Measurements from ENCODE around the gene RALGPS2.

Gene RALGPS2

GRCh38 chr1:178727014-178727895 is 2.2 kb downstream of the RALGPS2 start:
- no peak for TF ChIP-seq CTCF (IDR thresholded peaks at IDR 0.05; ENCODE audit: control insufficient read depth, extremely low read depth, insufficient read depth)
- peak; percentile 19 for DNase-seq (ENCODE audit: low read depth)

GRCh38 chr1:178733972-178734371 is 8.9 kb downstream of the RALGPS2 start:
- no peak for DNase-seq (ENCODE audit: low read depth)
- no peak for TF ChIP-seq CTCF (IDR thresholded peaks at IDR 0.05; ENCODE audit: control insufficient read depth, extremely low read depth, insufficient read depth)

More at GRCh38 chr1:178727014-178727895, 2.2 kb downstream of the RALGPS2 start:
- peak overlapping the region; percentile 83; the same call in 1 of the 2 replicates for H3K4me3 ChIP-seq (ENCODE audit: low read depth, low read length)

GRCh38 chr1:178738780-178739179 is 13.7 kb downstream of the RALGPS2 start:
- no peak overlapping the region for H3K4me3 ChIP-seq (ENCODE audit: low read depth, low read length)
- TF ChIP-seq CTCF (IDR thresholded peaks at IDR 0.05; ENCODE audit: control insufficient read depth, extremely low read depth, insufficient read depth), result no peak
- DNase-seq (ENCODE audit: low read depth), result no peak

More at GRCh38 chr1:178733972-178734371, 8.9 kb downstream of the RALGPS2 start:
- H3K4me3 ChIP-seq (ENCODE audit: low read depth, low read length), result no peak overlapping the region

- H3K4me3 ChIP-seq (ENCODE audit: low read depth, low read length), result no peak overlapping the region
- TF ChIP-seq CTCF (IDR thresholded peaks at IDR 0.05; ENCODE audit: control insufficient read depth, extremely low read depth, insufficient read depth), result no peak
- peak; percentile 18 for DNase-seq (ENCODE audit: low read depth)
Measured at GRCh38 chr1:178739285-178740045, 14.4 kb downstream of the RALGPS2 start.

- TF ChIP-seq CTCF (IDR thresholded peaks at IDR 0.05; ENCODE audit: control insufficient read depth, extremely low read depth, insufficient read depth), result no peak
- no peak overlapping the region for H3K4me3 ChIP-seq (ENCODE audit: low read depth, low read length)
- no peak for DNase-seq (ENCODE audit: low read depth)
Measured at GRCh38 chr1:178740491-178740890, 15.4 kb downstream of the RALGPS2 start.

GRCh38 chr1:178740924-178741323 is 15.9 kb downstream of the RALGPS2 start:
- no peak for DNase-seq (ENCODE audit: low read depth)
- no peak for TF ChIP-seq CTCF (IDR thresholded peaks at IDR 0.05; ENCODE audit: control insufficient read depth, extremely low read depth, insufficient read depth)
- H3K4me3 ChIP-seq (ENCODE audit: low read depth, low read length), result no peak overlapping the region
